SK-N-SH (cell line): ENCODE measurements around the gene SKIDA1. TPM values are rescaled to one million over a fixed set of nuclear protein-coding genes. Genes with fewer than 3 reads are reported as not detected.
A peak's percentile ranks its signal among the peaks of the same experiment; 100 is the strongest.

ENCODE experiments used
- CTCF ChIA-PET: fragments of 300-600, 350-600 bp; formaldehyde crosslinking; extraction: SDS; loops from one replicate; lab custom pipeline; 2021; lab: Yijun Ruan, JAX
- POLR2A ChIA-PET: fragments of 350-600 bp; sonication (Branson Sonifier 250); formaldehyde crosslinking; extraction: SDS; loops from one replicate; lab custom pipeline; 2020; ENCODE audit warnings: antibody characterized with exemption, inconsistent platforms; lab: Yijun Ruan, JAX
- DNase-seq: peaks from one replicate; pipeline ENCODE4 v3.0.0; 2012
- H2AFZ ChIP-seq: fragments of 200-600 bp; sonication (generic); 2 replicates; pipeline ENCODE4 v1.8.1; 2016; ENCODE audit warnings: antibody characterized with exemption, mild to moderate bottlenecking, low read depth
- H3F3A ChIP-seq: fragments of 200-600 bp; sonication (generic); replicated peaks from 2 replicates; pipeline ENCODE3; 2016; ENCODE audit warnings: antibody characterized with exemption, mild to moderate bottlenecking; ENCODE audit not compliant: insufficient read depth
- H3K27ac ChIP-seq, 2 experiments: fragments of 200-500 bp in 1 of 2; fragments of 200-600 bp in 1 of 2; sonication (Bioruptor generic) in 1 of 2; sonication (generic), shearing (Covaris generic) in 1 of 2; 2 replicates each; pipeline versions ENCODE4 v1.5.1 to v1.6.1; 2014 to 2016; ENCODE audit warnings: low read depth in 2 of 2, inconsistent platforms in 1 of 2, low read length in 1 of 2, mild to moderate bottlenecking in 1 of 2, mixed read lengths in 1 of 2
- H3K27me3 ChIP-seq: fragments of 200-600 bp; sonication (generic), shearing (Covaris generic); 2 replicates; pipeline ENCODE4 v1.6.1; 2016; ENCODE audit warnings: mixed run types; ENCODE audit not compliant: insufficient read depth
- H3K36me3 ChIP-seq, 2 experiments: fragments of 200-500 bp in 1 of 2; fragments of 200-600 bp in 1 of 2; sonication (Bioruptor generic) in 1 of 2; sonication (generic) in 1 of 2; replicated peaks in 1 of 2; 2 replicates each; pipeline versions ENCODE3 to v1.5.1; 2014 to 2016; ENCODE audit warnings: low read length in 1 of 2, mild to moderate bottlenecking in 1 of 2; ENCODE audit not compliant: insufficient read depth in 2 of 2, control insufficient read depth in 1 of 2
- H3K4me1 ChIP-seq, 2 experiments: fragments of 200-500 bp in 1 of 2; fragments of 200-600 bp in 1 of 2; sonication (Bioruptor generic) in 1 of 2; sonication (generic), shearing (Covaris generic) in 1 of 2; 2 replicates each; pipeline versions ENCODE4 v1.5.1 to v1.6.1; 2014 to 2016; ENCODE audit warnings: low read depth in 1 of 2, low read length in 1 of 2, mixed run types in 1 of 2; ENCODE audit not compliant: insufficient read depth in 2 of 2, control insufficient read depth in 1 of 2
- H3K4me2 ChIP-seq: fragments of 200-600 bp; sonication (generic), shearing (Covaris generic); 2 replicates; pipeline ENCODE4 v1.6.1; 2017; ENCODE audit warnings: mixed run types
- H3K4me3 ChIP-seq, 2 experiments: fragments of 200-500 bp in 1 of 2; fragments of 200-600 bp in 1 of 2; sonication (Bioruptor generic) in 1 of 2; sonication (generic), shearing (Covaris generic) in 1 of 2; 2 replicates each; pipeline versions ENCODE4 v1.5.1 to v1.8.1; 2014 to 2016; ENCODE audit warnings: low read depth in 2 of 2, inconsistent platforms in 1 of 2, low read length in 1 of 2, mild to moderate bottlenecking in 1 of 2, mixed read lengths in 1 of 2, moderate library complexity in 1 of 2
- H3K79me2 ChIP-seq: fragments of 200-600 bp; sonication (generic); 2 replicates; pipeline ENCODE4 v1.8.1; 2017; ENCODE audit warnings: mild to moderate bottlenecking; ENCODE audit not compliant: insufficient read depth
- H3K9ac ChIP-seq: fragments of 200-600 bp; sonication (generic); 2 replicates; pipeline ENCODE4 v1.6.1; 2017; ENCODE audit warnings: mixed run types
- H3K9me2 ChIP-seq: fragments of 200-600 bp; sonication (generic); 2 replicates; pipeline ENCODE4 v1.6.1; 2017; ENCODE audit warnings: mixed run types
- H3K9me3 ChIP-seq: fragments of 200-600 bp; sonication (generic); 2 replicates; pipeline ENCODE4 v1.6.1; 2017; ENCODE audit warnings: mixed run types, mild to moderate bottlenecking, moderate library complexity
- H4K20me1 ChIP-seq: fragments of 200-600 bp; sonication (generic); 2 replicates; pipeline ENCODE4 v1.6.1; 2017; ENCODE audit warnings: mild to moderate bottlenecking, mixed run types; ENCODE audit not compliant: insufficient read depth
- CHD2 ChIP-seq: fragments of 150-350 bp; IDR thresholded peaks from 2 replicates; pipeline ENCODE4 v1.6.1; 2018; ENCODE audit warnings: low read length; ENCODE audit not compliant: partially characterized antibody
- EP300 ChIP-seq, 2 experiments: IDR thresholded peaks; 2 replicates each; pipeline versions ENCODE4 v1.4.0 to v1.6.1; 2012; ENCODE audit warnings: borderline replicate concordance in 1 of 2, low read depth in 1 of 2, low read length in 1 of 2
- IRF3 ChIP-seq: fragments of 150-350 bp; IDR thresholded peaks from 2 replicates; pipeline ENCODE4 v1.6.1; 2016; ENCODE audit warnings: mild to moderate bottlenecking, low read depth, low read length
- MEF2A ChIP-seq: IDR thresholded peaks from 2 replicates; pipeline ENCODE4 v1.4.0; 2012; ENCODE audit warnings: low read depth, borderline replicate concordance
- MXI1 ChIP-seq: IDR thresholded peaks from 2 replicates; pipeline ENCODE4 v1.6.1; 2012; ENCODE audit warnings: mild to moderate bottlenecking, low read depth, low read length, improper control_type of control experiment
- POLR2AphosphoS5 ChIP-seq: IDR thresholded peaks from 2 replicates; pipeline ENCODE4 v1.6.1; 2012; ENCODE audit warnings: low read depth, low read length
- RAD21 ChIP-seq: IDR thresholded peaks from 2 replicates; pipeline ENCODE4 v1.6.1; 2012; ENCODE audit warnings: mild to moderate bottlenecking, low read length
- RFX5 ChIP-seq: IDR thresholded peaks from 2 replicates; pipeline ENCODE4 v1.6.1; 2012; ENCODE audit warnings: mild to moderate bottlenecking, improper control_type of control experiment, low read length
- RXRA ChIP-seq: IDR thresholded peaks from 2 replicates; pipeline ENCODE4 v1.4.0; 2012; ENCODE audit warnings: low read depth, mild to moderate bottlenecking, borderline replicate concordance
- TAF1 ChIP-seq: IDR thresholded peaks from 2 replicates; pipeline ENCODE4 v1.6.1; 2012; ENCODE audit warnings: low read depth, mild to moderate bottlenecking, low read length, moderate library complexity, borderline replicate concordance
- TEAD4 ChIP-seq: IDR thresholded peaks from 2 replicates; pipeline ENCODE4 v1.4.0; 2012; ENCODE audit warnings: mild to moderate bottlenecking, borderline replicate concordance; ENCODE audit not compliant: insufficient read depth
- USF2 ChIP-seq: fragments of 150-350 bp; IDR thresholded peaks from 2 replicates; pipeline ENCODE4 v1.6.1; 2017; ENCODE audit warnings: antibody characterized with exemption, low read length, low read depth, borderline replicate concordance
- WGBS: methylation state at CpG from one replicate; pipeline ENCODE4 v1.1.6; 2017; ENCODE audit warnings: low lambda C conversion rate; 5-methylcytosine and 5-hydroxymethylcytosine counted together
- polyA plus RNA-seq, 3 experiments: library from polyadenylated mRNA; depleted of rRNA; stranded (reverse); fragments of >200 nt; gene quantifications; 2 replicates each; pipeline ENCODE4 v1.2.3, GENCODE V29; 2012
- TF ChIP-seq, protein P1 (sequence below): IDR thresholded peaks from 2 replicates; pipeline ENCODE4 v1.4.0; 2012; ENCODE audit warnings: low read depth

SKIDA1 gene
- polyA plus RNA-seq, 1 of the 3 experiments (the other 2 are of a cell fraction), result 0.38 TPM

GRCh38 chr10:21519397-21519933 is 6.0 kb downstream of the SKIDA1 start:
- CTCF ChIA-PET, result interaction anchor here (1.7 to 11.1 kb wide), 3 partner anchors 22 to 213 kb away, joined by 11 to 101 read pairs (median 22); no protein-coding TSS in a partner anchor

GRCh38 chr10:21518641-21519396 is 6.7 kb downstream of the SKIDA1 start:
- ChIA-PET POLR2A (interaction anchor here (0.7 to 3.5 kb wide), 5 partner anchors 8 to 566 kb away, joined by 3 to 24 read pairs (median 3); partner anchors contain the start of gene MLLT10), CTCF (interaction anchor here (1.1 to 11.1 kb wide), 5 partner anchors 12 to 631 kb away, joined by 3 to 101 read pairs (median 8); no protein-coding TSS in a partner anchor)
- no peak for DNase-seq
- no peak for TF ChIP-seq IRF3
- peak; percentile 19 for TF ChIP-seq CHD2
- TF ChIP-seq TEAD4, result no peak
- TF ChIP-seq MXI1, result no peak
- TF ChIP-seq, protein P1, sequence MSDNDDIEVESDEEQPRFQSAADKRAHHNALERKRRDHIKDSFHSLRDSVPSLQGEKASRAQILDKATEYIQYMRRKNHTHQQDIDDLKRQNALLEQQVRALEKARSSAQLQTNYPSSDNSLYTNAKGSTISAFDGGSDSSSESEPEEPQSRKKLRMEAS, result no peak
- peak; percentile 33; the same call in 1 of the 2 replicates for TF ChIP-seq TAF1
- no peak for TF ChIP-seq RFX5
- TF ChIP-seq RXRA, result no peak
- TF ChIP-seq USF2, result no peak
- TF ChIP-seq RAD21, result no peak
- peak overlapping the region; percentile 53 to 70 for H3K4me3 ChIP-seq
- no peaks in the 10 kb centered on the region for H3K36me3 ChIP-seq
- H3K4me2 ChIP-seq, result peak overlapping the region; percentile 99
- peak overlapping the region; percentile 98 to 99 for H3K27ac ChIP-seq
- no peaks in the 10 kb centered on the region for H3K9me3 ChIP-seq
- no peaks in the 10 kb centered on the region for H3K9me2 ChIP-seq
- H3K27me3 ChIP-seq, result no peaks in the 10 kb centered on the region
- H3K79me2 ChIP-seq, result peaks cover 27% of the 10 kb centered on the region
- peak overlapping the region; percentile 93 for H2AFZ ChIP-seq
- no peaks in the 10 kb centered on the region for H4K20me1 ChIP-seq
- H3F3A ChIP-seq, result peaks cover 31% of the 10 kb centered on the region
- H3K9ac ChIP-seq, result peak overlapping the region; percentile 59
- WGBS, result 6% methylated on average over 16 of the region's 16 CpGs
- H3K4me1 ChIP-seq, result peaks cover 42 to 45% of the 10 kb centered on the region in 2 experiments; a peak in 3 of 4 replicates

More at GRCh38 chr10:21519397-21519933, 6.0 kb downstream of the SKIDA1 start:
- Histone ChIP-seq H3K4me1 (peaks cover 44 to 46% of the 10 kb centered on the region in 2 experiments; a peak in 3 of 4 replicates), H3K79me2 (peaks cover 26% of the 10 kb centered on the region), H3F3A (peaks cover 34% of the 10 kb centered on the region), H3K27me3 (no peaks in the 10 kb centered on the region), H4K20me1 (no peaks in the 10 kb centered on the region), H3K27ac (peak overlapping the region; percentile 98 to 99), H2AFZ (peak overlapping the region; percentile 93), H3K4me3 (peak overlapping the region; percentile 53 to 70), H3K36me3 (no peaks in the 10 kb centered on the region), H3K9ac (peak overlapping the region; percentile 59), H3K4me2 (peak overlapping the region; percentile 99), H3K9me2 (no peaks in the 10 kb centered on the region), H3K9me3 (no peaks in the 10 kb centered on the region)
- TF ChIP-seq MXI1 (peak; percentile 18; the same call in 1 of the 2 replicates), EP300 (IDR thresholded peaks at IDR 0.05; ENCODE audit: borderline replicate concordance in 1 of 2, low read depth in 1 of 2, low read length in 1 of 2) (no peak), POLR2AphosphoS5 (no peak), RAD21 (no peak), MEF2A (no peak)
- 22% methylated on average over 11 of the region's 11 CpGs for WGBS
- DNase-seq, result no peak
- POLR2A ChIA-PET, result interaction anchor here (3.5 kb wide), 1 partner anchor 24 kb away, joined by 24 read pairs; no protein-coding TSS in a partner anchor
